22Rv1 (cell line): ENCODE data around the gene CDKN2D.

Source experiments
- ZFX ChIP-seq: fragments of 450-650 bp; IDR thresholded peaks from 2 replicates; pipeline ENCODE4 v1.6.1; 2017; ENCODE audit warnings: antibody characterized with exemption, borderline replicate concordance
- TF ChIP-seq, protein P1 (sequence below): fragments of 450-650 bp; IDR thresholded peaks from 2 replicates; pipeline ENCODE4 v1.5.1; 2017; ENCODE audit warnings: mild to moderate bottlenecking

DNA sequence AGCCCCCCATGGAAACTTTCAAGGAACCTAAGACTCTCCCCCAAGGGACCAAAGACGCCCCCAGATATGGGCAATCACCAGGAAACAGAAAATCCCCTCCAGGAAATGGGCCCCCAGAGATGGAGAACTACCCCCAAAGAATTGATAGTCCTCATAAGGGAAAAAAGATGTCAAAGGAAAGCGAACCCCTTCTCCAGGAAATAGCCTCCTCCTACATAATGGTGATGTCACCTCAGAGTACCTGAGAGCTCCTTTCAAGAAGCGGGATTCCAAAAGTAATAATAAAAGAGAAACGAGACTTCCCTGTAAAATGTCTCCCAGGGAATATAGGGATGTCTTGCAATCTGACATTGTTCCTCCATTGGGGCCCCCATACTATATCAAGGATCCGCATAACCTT lies 1.1 kb downstream of the CDKN2D start:
- TF ChIP-seq, protein P1, sequence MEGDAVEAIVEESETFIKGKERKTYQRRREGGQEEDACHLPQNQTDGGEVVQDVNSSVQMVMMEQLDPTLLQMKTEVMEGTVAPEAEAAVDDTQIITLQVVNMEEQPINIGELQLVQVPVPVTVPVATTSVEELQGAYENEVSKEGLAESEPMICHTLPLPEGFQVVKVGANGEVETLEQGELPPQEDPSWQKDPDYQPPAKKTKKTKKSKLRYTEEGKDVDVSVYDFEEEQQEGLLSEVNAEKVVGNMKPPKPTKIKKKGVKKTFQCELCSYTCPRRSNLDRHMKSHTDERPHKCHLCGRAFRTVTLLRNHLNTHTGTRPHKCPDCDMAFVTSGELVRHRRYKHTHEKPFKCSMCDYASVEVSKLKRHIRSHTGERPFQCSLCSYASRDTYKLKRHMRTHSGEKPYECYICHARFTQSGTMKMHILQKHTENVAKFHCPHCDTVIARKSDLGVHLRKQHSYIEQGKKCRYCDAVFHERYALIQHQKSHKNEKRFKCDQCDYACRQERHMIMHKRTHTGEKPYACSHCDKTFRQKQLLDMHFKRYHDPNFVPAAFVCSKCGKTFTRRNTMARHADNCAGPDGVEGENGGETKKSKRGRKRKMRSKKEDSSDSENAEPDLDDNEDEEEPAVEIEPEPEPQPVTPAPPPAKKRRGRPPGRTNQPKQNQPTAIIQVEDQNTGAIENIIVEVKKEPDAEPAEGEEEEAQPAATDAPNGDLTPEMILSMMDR: no peak
- no peak for TF ChIP-seq ZFX
